HG03135 (cell line): ENCODE measurements around the gene TMEM156.

Source experiments
- ATAC-seq: cut with Tn5 transposase; IDR thresholded peaks from one replicate; pipeline ENCODE4 v1.9.1; 2021; ENCODE audit warnings: mild to moderate bottlenecking, moderate library complexity; ENCODE audit not compliant: unreplicated experiment

Gene TMEM156

GRCh38 chr4:38930707-38931106, 101.5 kb downstream of the TMEM156 start:
- ATAC-seq: no peak

DNA sequence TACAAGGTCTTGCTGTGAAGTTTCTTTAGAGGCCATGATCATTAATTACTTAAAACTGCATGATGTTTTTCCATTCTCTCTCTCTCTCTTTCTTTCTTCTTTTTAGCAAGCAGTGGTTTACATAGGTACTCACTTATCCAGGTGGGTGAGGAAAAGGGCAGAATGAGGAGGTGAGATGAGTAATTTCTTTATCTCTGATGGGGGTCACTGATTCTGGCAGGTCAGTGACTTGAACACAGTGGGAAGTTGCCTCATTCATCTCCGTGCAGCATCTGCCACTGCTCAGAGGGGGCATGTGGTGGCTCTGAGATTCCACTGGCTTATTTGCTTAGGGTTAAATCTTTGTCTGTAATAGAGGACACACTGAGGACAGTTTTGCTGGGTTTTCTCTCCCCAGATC, 102.0 kb downstream of the TMEM156 start:
- ATAC-seq: no peak

DNA sequence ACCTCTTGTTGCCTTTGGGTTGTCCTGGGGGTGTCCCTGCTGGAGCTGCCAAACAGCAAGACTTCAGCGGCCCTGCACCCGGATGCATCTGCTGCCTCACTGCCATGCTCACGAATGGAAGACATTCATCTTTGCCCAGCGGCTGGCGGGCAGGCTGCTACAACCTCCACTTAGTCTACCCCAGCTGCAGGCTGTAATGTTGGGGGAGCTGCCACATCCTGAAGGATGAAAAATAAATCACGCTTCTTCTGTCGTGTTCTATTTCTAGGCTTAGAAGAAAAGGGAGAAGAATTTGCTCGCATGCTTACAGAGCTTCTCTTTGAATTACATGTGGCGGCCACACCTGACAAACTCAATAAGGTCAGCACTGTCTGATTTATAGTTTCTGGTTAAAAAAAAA, 103.2 kb downstream of the TMEM156 start:
- no peak for ATAC-seq

- ATAC-seq: no peak
Measured at GRCh38 chr4:38928568-38928967, 103.6 kb downstream of the TMEM156 start.

GRCh38 chr4:38926896-38927295, 105.3 kb downstream of the TMEM156 start:
- ATAC-seq: no peak

DNA sequence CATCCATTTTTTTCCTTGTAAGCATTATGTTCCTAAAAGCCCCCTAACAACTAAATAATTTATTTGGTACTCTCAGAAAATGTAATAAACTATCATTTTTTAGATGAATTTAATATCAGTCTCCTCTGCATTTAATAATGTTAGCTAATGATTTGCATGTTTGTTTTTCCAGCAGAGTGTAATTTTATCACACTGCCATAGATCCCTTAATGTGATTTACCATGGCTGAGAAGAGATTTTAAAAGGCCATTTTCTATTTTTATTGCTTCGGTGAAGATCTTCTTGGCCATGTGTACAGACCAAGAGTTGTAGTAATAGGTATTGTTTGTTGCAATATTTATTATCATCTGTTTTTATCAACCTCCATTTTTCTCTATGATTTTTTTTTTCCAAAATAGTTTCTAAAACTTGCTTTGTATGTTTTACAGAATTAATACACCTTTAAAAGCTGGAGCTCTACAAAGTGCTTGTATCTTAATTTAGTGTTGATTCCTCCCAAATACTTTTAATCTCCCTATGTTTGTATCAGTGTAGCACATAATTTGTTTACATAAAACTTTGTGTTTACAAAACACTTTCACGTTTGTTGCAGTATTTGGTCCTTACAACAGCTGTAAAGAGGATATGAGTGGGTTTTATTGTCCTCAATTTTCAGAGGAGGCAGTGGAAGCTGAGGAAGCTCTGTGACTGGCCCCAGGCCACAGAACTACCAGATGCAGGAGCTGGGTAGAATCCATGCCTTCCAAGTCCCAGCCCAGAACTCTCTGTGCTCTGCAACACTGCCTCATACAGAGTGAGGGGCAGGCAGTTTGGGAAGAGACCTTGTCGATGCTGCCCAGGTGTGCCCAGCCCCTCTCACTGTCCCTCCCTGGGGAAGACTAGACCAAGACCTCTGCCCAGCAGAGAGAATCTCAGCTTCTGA, 106.5 kb downstream of the TMEM156 start:
- no peak for ATAC-seq

DNA sequence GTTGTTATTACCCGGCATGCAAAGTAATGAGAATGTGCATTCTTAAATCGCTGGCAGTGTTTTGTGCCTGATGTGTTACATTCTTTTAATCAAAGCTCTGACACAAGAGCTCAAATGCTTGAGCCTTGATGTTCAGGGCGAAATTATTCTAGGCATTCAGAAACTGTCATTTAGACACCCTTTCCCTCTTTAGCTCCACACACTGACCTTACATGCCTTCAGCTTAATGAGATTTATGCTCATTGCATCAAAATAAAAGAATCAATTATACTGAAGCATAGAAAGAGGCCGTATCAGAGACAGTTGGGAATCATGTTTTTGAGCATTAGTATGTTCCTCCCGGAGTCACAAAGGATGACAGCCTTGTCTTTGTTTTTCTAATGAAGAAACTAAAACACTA, 107.9 kb downstream of the TMEM156 start:
- ATAC-seq: no peak

DNA sequence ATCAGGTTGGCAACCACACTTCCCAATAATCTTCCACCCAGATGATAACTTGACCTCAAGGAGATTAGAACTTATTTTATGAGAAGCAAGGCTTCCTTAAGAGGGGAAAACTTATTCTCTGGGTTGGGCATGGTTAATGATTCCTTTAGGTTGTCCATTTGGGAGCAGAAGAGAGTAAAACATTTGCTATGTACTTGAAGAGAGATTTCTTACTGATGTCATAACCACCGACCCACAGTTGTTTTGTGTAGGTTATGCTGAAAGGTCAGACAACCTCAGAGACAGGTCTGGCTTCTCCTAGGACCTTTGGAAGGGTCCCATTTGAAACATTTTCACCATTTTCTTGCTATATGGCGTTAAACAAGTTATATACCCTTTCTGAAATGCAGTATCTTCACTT, 108.5 kb downstream of the TMEM156 start:
- ATAC-seq: no peak

GRCh38 chr4:38921151-38921550, 111.1 kb downstream of the TMEM156 start:
- no peak for ATAC-seq

GRCh38 chr4:38920677-38921076, 111.5 kb downstream of the TMEM156 start:
- ATAC-seq: no peak

- no peak for ATAC-seq
Measured at GRCh38 chr4:38920186-38920585, 112.0 kb downstream of the TMEM156 start.

- no peak for ATAC-seq
Measured at GRCh38 chr4:38919494-38919893, 112.7 kb downstream of the TMEM156 start.

DNA sequence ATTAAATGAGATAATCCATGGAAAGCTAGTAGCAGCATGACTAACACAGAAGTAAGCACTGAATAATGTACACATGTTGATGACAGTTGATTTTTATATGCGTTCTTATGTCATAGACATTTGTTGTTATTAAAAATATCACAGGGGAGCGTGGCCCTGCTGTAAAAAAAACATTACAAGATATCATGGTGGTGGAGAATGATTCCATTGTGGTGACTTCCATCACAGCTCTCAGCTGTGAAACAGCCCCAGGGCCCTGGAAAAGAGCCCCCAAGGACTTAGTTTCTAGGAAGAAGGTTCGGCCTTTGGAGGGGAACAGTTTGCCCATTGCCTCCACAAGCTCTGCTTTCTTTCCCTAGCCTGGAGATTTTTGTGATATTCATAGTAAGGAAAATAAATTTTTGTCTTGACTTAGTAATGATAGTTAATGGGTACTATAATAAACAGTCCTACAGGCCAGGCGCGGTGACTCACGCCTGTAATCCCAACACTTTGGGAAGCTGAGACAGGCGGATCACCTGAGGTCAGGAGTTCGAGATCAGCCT, 114.7 kb downstream of the TMEM156 start:
- ATAC-seq: no peak
